Measurements from ENCODE around the gene NUBPL.
"Not testable (repeated sequence)": the region's sequence is repeated elsewhere in the genome, so short reads cannot be mapped to it uniquely, and the experiment has no call there.

Gene NUBPL

DNA sequence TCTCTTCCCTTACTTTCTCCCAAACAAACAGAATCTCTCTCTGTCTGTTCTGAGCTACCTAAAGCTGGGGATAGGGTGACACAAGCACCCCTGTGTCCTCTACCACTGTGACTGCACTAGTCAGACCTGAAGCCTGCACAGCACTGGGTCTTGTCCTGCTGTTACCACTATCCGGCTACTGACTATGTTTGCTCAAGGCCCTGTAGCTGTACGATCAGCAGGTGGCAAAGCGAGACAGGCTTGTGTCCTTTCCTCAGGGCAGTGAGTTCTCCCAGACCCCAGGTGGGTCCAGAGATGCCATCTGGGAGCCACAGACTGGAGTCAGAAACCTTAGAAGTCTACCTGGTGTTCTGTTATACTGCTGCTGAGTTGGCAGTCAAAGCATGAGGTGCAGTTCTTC, 116.4 kb downstream of the NUBPL start:
- no peak for DNase-seq (ENCODE audit: low spot score)

- DNase-seq (ENCODE audit: low spot score), result no peak
Measured at GRCh38 chr14:31678421-31679249, 117.4 kb downstream of the NUBPL start.

DNA sequence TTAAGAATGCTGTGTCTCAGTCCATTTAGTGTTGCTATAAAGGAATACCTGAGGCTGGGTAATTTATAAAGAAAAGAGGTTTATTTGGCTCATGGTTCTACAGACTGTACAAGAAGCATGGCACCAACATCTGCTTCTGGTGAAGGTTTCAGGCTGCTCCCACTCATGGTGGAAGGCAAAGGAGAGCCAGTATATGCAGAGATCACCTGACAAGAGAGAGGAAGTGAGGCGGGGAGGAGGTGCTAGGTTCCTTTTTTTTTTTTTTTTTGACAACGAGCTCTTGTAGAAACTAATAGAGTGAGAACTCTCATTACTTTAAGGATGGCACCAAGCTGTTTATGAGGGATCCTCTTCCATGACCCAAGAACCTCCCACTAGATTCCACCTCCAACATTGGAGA, 121.6 kb downstream of the NUBPL start:
- no peak for DNase-seq (ENCODE audit: low spot score)

DNA sequence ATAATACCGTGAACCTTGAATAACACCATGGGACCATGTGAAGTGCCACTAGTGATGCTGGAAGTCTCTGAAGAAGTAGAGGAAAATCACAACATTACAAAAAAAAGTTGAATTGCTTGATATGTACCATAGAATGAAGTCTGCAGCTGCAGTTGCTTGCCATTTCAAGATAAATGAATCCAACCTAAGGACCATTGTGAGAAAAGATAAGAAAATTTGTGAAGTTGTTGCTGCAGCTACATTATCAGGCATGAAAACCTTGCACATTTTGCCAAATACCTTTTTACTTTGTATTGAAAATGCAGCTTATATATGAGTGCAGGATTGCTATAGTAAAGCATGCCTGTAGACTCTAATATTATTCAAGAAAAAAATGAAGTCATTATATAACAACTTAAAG, 126.5 kb downstream of the NUBPL start:
- DNase-seq (ENCODE audit: low spot score), result no peak

DNA sequence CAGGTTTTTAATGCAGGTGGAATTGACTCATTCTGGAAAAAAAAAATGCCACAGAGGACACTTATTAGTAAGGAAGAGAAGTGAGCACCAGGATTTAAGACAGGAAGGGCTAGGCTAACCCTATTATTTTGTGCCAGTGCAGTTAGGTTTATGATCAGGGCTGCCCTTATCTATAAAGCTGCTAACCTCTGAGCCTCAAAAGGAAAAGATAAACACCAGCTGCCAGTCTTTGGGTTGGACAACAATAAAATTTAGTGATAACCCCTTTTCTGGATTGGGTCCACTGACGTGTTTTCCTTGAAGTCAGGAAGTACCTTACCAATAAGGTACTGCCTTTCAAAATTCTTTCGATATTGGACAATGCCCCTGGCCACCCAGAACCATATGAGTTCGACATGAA, 128.9 kb downstream of the NUBPL start:
- DNase-seq (ENCODE audit: low spot score), result no peak

GRCh38 chr14:31692376-31692781, 131.2 kb downstream of the NUBPL start:
- no peak for DNase-seq (ENCODE audit: low spot score)

- DNase-seq (ENCODE audit: low spot score), result no peak
Measured at GRCh38 chr14:31696378-31696777, 135.2 kb downstream of the NUBPL start.

- no peak for DNase-seq (ENCODE audit: low spot score)
Measured at GRCh38 chr14:31699809-31700208, 138.6 kb downstream of the NUBPL start.

- DNase-seq (ENCODE audit: low spot score), result no peak
Measured at GRCh38 chr14:31700282-31701074, 139.3 kb downstream of the NUBPL start.

DNA sequence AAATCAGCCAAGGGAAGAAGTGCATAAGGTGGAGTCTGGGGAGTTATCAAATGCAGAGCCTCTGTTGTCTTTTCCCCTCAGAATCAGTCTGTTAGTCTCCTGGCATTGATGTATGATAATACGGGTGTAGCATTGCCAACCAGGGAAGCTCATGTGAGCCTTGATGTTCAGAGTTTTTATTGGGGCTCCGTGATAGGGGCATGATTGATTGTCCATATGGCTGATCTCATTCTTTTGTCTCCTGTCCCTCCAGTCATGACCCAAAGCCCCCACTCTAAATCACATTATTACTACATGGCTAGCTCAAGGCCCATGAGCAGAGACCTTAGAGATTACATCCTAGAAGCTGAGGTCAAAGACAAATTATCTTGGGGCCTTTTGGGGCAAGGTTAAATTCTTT, 140.9 kb downstream of the NUBPL start:
- DNase-seq (ENCODE audit: low spot score), result no peak

DNA sequence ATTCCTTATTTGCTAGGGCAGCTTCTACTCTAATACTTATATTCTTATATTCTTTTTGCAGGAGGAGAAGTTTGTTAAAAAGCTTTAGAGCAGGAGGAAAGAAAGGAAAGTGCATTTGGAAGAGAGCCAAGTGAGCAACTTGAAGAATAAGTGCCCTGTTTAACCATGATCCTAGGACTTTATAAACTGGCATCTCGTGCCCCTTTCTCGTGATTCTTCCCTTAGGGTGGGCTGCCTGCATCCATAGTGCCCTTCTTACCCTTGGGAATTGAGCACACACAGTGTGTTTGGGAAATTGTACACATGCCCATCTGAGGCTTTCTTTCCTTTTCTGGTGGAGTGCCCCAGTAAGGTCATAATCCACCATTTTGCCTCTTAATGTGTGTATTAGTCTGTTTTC, 141.9 kb downstream of the NUBPL start:
- no peak for DNase-seq (ENCODE audit: low spot score)

DNA sequence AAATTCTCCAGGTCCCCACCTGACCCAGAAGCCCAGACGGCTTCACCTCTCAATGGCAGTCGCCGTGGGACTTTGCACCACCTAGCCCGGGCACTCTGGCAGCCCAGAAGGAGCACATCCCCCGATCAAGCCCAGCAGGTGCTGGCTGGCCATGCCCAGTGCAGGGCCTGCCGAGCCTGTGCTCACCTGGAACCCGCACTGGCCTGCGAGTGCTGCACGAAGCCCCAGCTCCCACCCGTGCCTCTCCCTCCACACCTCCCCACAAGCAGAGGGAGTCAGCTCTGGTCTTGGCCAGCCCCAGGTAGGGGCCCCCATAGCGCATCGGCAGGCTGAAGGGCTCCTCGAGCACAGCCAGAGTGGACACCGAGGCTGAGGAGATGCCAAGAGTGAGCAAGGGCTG, 144.5 kb downstream of the NUBPL start:
- DNase-seq (ENCODE audit: low spot score), result no peak

DNA sequence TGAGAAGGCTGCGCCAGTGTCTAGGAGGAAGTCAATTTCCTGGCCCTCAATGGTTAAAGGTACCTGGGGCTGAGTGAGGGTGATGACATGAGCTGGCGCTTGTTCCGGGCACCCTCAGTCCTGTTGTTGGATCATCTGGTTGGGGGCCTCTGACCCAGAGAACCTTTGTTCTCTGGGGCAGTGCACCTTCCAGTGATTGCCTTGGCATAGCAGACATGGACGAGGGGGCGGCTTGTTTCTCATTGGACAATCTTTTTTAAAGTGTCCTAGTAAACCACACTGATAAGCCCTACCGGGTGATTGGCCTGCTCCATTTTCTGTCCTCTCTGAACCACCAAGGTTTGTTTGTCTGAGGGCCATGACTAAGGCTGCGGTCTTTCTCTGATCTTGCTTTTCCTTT, 147.5 kb downstream of the NUBPL start:
- not testable (repeated sequence) for DNase-seq (ENCODE audit: low spot score)

- no peak for DNase-seq (ENCODE audit: low spot score)
Measured at GRCh38 chr14:31712244-31713127, 151.3 kb downstream of the NUBPL start.

DNA sequence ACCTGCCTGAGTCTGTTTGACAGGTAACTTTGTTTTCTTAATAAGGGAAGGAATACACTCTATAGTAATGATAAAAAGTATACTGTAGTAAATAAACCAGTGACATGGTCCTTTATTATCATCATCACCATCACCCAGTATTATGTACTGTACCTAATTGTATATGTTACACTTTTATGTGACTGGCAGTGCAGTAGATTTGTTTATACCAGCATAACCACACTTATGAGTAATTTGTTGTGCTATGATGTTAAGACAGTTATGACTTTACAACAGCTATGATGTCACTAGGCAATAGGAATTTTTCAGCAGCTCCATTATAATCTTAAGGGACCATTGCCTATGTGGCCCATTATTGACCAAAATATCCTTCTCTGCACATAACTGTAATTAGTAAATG, 155.0 kb downstream of the NUBPL start:
- DNase-seq (ENCODE audit: low spot score), result no peak

- no peak for DNase-seq (ENCODE audit: low spot score)
Measured at GRCh38 chr14:31717294-31718085, 156.3 kb downstream of the NUBPL start.

- no peak for DNase-seq (ENCODE audit: low spot score)
Measured at GRCh38 chr14:31718585-31718984, 157.4 kb downstream of the NUBPL start.

DNA sequence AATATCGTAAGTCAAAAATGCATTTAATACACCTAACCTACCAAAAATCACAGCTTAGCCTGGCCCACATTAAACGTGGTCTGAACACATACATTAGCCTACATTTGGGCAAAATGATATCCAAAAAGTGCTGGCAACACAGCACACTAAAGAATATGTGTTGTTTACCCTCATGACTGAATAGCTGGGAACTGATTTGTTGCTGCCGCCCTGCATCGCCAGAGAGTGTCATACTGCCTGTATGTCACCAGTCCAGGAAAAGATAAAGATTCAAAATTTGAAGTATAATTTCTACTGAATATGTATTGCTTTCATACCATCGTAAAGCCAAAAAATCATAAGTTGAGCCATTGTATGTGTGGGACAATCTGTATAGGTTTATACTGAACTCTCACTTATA, 157.8 kb downstream of the NUBPL start:
- DNase-seq (ENCODE audit: low spot score), result no peak

- DNase-seq (ENCODE audit: low spot score), result no peak
Measured at GRCh38 chr14:31726337-31726736, 165.1 kb downstream of the NUBPL start.

DNA sequence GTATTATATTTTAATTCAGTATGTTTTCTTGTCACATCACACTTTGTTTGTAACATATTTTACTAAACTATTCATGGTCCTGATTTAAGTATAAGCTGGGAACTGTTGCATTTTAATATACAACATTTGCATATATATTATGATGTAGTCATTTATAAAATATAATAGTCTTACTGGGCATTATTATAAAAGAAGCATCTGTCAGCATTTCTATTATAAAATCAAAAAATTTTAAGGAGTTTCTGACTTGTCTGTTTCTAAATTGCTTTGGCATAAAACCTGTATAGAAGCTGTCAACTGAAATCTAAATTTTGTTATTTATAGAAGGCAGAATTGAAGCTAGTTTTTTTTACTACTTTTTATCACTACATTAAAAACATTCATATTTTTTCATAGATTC, 166.6 kb downstream of the NUBPL start:
- no peak for DNase-seq (ENCODE audit: low spot score)

- DNase-seq (ENCODE audit: low spot score), result no peak
Measured at GRCh38 chr14:31740688-31741087, 179.5 kb downstream of the NUBPL start.

GRCh38 chr14:31745741-31746140, 184.5 kb downstream of the NUBPL start:
- no peak for DNase-seq (ENCODE audit: low spot score)
